GM10847 (cell line): Measurements from ENCODE around the gene TSPAN9.

Source experiments
- POLR2A ChIP-seq: IDR thresholded peaks from 2 replicates; pipeline ENCODE4 v1.6.1; 2011; ENCODE audit not compliant: insufficient read length; ENCODE audit errors: extremely low read depth

TSPAN9 gene

GRCh38 chr12:3262470-3262869 is 185.3 kb downstream of the TSPAN9 start:
- TF ChIP-seq POLR2A = no peak

- TF ChIP-seq POLR2A = no peak
Observed at GRCh38 chr12:3263282-3263681, 186.1 kb downstream of the TSPAN9 start.

GRCh38 chr12:3263939-3264922 is 187.1 kb downstream of the TSPAN9 start:
- TF ChIP-seq POLR2A = no peak

- TF ChIP-seq POLR2A = no peak
Observed at GRCh38 chr12:3265406-3265805, 188.2 kb downstream of the TSPAN9 start.

GRCh38 chr12:3266638-3267037 is 189.5 kb downstream of the TSPAN9 start:
- TF ChIP-seq POLR2A = no peak

DNA sequence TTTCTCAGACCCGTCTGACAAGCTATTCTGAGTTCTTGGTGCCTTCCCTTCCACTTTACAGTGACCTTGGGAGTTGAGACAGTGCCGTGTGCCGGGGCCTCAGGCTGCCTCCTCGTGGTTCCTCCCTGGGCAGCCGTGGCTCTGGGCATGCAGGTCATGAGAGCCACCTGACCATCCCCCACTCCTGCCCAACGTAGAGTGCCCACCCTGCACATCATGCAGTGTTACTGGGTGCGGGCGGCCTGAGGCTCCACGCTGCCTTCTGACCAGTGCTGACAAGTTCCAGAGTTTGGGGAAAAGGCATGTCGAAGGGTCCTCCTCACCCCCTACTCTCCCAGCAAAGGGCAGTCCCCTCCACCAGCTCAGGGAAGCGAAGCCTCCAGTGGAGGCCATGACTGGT is 190.5 kb downstream of the TSPAN9 start:
- TF ChIP-seq POLR2A = no peak

GRCh38 chr12:3269594-3269993 is 192.4 kb downstream of the TSPAN9 start:
- TF ChIP-seq POLR2A = no peak

DNA sequence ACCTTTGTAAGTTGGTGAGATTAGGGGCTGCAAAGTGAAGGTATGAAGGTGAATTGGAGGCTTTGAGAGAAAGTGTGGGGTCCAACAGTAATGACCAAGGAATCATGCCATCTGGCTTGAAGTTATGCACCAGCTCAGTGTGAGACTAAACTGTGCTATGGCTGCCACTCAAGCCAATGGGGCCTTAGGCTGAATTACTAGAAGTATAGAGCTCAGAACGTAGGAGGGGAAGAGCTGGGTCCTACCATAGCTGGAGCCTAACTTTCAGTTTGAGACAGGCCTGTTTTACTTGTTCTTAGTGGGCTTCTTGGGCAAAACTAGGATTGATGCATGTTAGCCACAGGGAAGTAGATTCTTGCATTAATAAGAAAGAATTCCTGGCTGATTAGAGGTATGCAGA is 194.0 kb downstream of the TSPAN9 start:
- no peak for TF ChIP-seq POLR2A

DNA sequence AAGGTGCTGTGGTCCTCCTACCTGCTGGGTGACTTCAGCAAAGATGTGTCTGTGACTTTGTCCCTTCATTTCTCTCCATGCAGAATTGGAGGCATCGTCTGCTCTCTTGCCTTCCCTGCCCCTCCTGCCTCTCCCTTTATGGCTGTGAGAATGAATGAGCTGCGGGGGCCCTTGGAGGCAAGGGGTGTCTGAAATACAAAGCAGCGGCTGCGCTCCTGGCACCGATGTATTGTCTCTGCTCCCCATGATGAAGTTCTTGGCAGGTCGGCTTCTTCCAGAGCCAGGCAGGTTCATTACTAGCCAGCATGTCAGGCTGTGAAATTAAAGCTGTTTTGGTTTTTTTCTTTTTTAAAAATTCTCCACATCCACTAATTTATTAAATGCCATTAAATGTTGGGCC is 194.5 kb downstream of the TSPAN9 start:
- TF ChIP-seq POLR2A = no peak

GRCh38 chr12:3272958-3273357 is 195.8 kb downstream of the TSPAN9 start:
- no peak for TF ChIP-seq POLR2A

GRCh38 chr12:3273409-3273853 is 196.3 kb downstream of the TSPAN9 start:
- no peak for TF ChIP-seq POLR2A

DNA sequence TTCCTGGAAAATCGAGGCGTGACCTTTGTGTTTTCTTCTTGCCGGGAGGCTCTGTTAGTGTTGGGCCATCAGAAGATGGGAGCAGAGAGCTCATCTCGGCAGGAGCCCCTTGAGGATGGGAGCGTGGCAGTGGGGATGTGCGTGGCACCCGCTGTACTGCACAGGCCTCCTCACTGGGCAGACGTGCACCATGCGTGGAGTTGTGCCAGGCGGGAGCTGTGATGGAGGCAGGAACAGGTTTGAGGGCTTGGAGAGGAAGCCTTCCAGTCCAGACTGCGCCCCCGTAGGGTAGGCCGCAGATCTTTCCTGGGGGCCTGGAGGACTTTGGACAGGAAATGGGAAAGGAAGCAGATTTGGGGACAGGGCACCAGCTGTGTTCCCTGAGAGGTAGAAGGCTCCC is 197.5 kb downstream of the TSPAN9 start:
- TF ChIP-seq POLR2A = no peak

DNA sequence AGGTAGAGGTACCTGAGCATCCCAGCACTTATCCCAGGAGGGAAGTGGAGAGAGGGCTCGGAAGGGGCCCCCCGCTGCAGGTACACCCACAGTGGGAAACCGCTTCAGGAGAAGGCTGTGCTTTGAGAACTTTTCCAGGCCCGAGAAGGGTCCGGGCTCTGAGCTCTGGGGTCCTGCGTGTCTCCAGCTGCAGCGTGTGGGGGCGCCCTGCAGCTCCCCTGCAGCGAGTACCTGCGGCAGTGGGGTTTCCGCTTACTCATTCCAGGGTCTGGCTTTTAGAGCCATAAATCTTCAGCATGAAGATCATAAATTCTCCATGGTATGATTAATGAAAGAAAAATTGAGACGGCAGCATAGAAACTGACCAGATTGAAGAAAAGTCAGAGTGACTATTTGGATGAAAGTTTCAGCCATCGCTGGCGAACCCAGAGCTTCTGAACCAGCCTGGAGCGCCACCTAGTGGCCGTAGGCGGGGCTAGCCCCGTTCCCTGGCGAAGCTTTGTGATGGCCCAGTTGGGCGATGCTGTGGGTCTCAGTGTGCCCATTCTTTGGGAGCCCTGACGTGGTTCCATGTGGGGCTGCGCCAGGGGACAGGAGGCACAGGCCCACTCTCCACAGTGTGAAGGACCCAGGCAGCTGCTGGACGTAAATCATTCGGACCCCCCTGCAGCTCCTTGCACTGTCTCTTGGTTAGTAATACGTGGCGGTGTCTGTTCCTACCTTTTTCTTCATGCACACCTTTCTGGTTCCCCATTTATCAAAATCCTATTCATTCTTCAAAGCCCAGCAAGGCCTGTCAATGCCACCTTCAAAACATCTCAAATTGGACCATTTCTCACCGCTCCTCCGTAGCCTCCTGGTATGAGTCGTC is 198.2 kb downstream of the TSPAN9 start:
- no peak for TF ChIP-seq POLR2A

- no peak for TF ChIP-seq POLR2A
Observed at GRCh38 chr12:3276226-3276625, 199.0 kb downstream of the TSPAN9 start.

DNA sequence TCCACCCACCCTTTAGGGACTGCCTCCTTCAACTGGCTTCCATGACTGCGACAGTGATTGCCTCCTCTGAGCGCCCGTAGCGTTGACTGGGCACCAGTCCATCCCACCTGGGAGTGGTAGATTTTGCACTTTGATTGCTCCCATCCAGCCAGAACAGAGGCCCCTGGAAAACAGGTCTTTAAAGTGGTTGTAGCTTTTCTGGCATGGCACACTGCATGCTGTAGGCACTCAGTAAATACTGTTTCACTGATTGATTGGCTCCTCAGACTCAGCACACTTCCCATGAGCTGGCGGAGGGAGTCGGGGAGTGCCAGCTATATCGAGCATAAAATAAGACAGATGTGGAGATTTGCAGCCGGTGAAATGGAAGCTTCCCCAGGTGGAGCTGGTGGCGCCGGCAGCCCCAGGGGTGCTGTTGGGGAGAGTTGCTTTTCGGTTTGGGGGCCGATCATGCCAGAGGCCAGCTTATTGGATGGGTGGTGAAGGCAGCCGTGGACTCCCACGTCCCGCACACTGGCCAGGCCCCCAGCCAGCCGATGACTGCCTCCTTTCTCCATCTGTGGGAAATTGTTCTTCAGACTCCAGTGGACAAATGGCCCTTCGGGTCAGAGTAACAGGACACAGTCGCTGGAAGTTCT is 200.2 kb downstream of the TSPAN9 start:
- TF ChIP-seq POLR2A = no peak

- no peak for TF ChIP-seq POLR2A
Observed at GRCh38 chr12:3278681-3279414, 201.7 kb downstream of the TSPAN9 start.
